Activated CD8-positive, alpha-beta T cell treated with anti-CD3 and anti-CD28 coated beads for 36 hours (primary cell): ENCODE measurements around the gene SCUBE2. TPM values are rescaled to one million over a fixed set of nuclear protein-coding genes. Genes with fewer than 3 reads are reported as not detected.

ENCODE experiments used
- ATAC-seq: fragments of 200-7000 bp; cut with Tn5 transposase; one replicate; pipeline ENCODE4 v1.10.0; 2021; ENCODE audit warnings: mild to moderate bottlenecking, moderate library complexity
- CTCF ChIA-PET: fragments of 350-600 bp; sonication (Branson Sonifier 250); formaldehyde crosslinking; loops from one replicate; lab custom pipeline; 2021; ENCODE audit warnings: antibody characterized with exemption; lab: Charles Lee
- POLR2A ChIA-PET: fragments of 350-600 bp; sonication (Branson Sonifier 250); formaldehyde crosslinking; loops from one replicate; lab custom pipeline; 2021; ENCODE audit warnings: antibody characterized with exemption; lab: Charles Lee
- DNase-seq: peaks from one replicate; pipeline ENCODE4 v3.0.0-alpha.2; 2020
- H3K27ac Mint-ChIP-seq: one replicate; pipeline ENCODE4 v1.8.0; 2021; ENCODE audit warnings: mild to moderate bottlenecking, mixed read lengths
- H3K27me3 Mint-ChIP-seq: one replicate; pipeline ENCODE4 v1.8.0; 2021; ENCODE audit warnings: mixed read lengths
- H3K36me3 Mint-ChIP-seq: one replicate; pipeline ENCODE4 v1.8.0; 2021; ENCODE audit warnings: low read depth, mixed read lengths
- H3K4me1 Mint-ChIP-seq: one replicate; pipeline ENCODE4 v1.8.0; 2021; ENCODE audit warnings: low read depth, mixed read lengths
- H3K4me3 Mint-ChIP-seq: one replicate; pipeline ENCODE4 v1.8.0; 2021; ENCODE audit warnings: mild to moderate bottlenecking, moderate library complexity, mixed read lengths
- H3K9me3 Mint-ChIP-seq: one replicate; pipeline ENCODE4 v1.8.0; 2021; ENCODE audit warnings: mixed read lengths
- intact Hi-C: fragments of 100-400 bp; cut with micrococcal nuclease; formaldehyde crosslinking; loops from one replicate; pipeline ENCODE4 v1.10.0; 2022
- total RNA-seq, 2 experiments: library from RNA; stranded (reverse); gene quantifications; one replicate each; pipeline ENCODE4 v1.2.3, GENCODE V29; 2021
- TF ChIP-seq, protein P1 (sequence below): fragments of 200-600 bp; IDR thresholded peaks from one replicate; pipeline ENCODE4 v1.8.0; 2022; ENCODE audit warnings: antibody characterized with exemption, mild to moderate bottlenecking

Gene SCUBE2
- total RNA-seq, 2 experiments from 2014 or later = not detected

DNA sequence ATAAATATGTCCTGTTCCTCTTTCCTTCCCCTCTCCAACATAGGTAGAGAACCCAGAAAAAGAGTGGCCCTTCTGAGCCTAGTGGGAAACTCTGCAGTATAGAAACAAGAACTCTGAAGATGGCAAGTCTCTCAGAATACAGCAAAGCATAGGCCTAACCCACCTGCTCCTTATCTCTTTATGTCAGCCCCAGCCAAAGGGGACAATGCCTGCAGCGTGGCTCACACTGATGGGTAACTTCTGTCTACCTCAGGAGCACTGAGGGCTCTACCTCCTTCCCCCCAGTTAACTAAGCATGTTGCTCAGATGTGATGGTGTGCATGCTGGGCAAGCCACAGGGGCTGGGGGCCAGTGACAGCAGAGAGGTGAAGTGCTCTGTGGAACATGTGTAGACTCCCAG lies 82.7 kb downstream of the SCUBE2 start:
- Mint-ChIP-seq H3K9me3 (peaks cover 4% of the 10 kb centered on the region), H3K27me3 (peaks cover 10% of the 10 kb centered on the region), H3K4me3 (no peak overlapping the region), H3K27ac (no peak overlapping the region), H3K36me3 (no peaks in the 10 kb centered on the region), H3K4me1 (peaks cover 5% of the 10 kb centered on the region)
- CTCF ChIA-PET = interaction anchor here (1.0 to 2.3 kb wide), 2 partner anchors 49 to 129 kb away, joined by 3 to 7 read pairs; no protein-coding TSS in a partner anchor
- POLR2A ChIA-PET = no interaction called here
- intact Hi-C loops = no loop called here
- TF ChIP-seq, protein P1, sequence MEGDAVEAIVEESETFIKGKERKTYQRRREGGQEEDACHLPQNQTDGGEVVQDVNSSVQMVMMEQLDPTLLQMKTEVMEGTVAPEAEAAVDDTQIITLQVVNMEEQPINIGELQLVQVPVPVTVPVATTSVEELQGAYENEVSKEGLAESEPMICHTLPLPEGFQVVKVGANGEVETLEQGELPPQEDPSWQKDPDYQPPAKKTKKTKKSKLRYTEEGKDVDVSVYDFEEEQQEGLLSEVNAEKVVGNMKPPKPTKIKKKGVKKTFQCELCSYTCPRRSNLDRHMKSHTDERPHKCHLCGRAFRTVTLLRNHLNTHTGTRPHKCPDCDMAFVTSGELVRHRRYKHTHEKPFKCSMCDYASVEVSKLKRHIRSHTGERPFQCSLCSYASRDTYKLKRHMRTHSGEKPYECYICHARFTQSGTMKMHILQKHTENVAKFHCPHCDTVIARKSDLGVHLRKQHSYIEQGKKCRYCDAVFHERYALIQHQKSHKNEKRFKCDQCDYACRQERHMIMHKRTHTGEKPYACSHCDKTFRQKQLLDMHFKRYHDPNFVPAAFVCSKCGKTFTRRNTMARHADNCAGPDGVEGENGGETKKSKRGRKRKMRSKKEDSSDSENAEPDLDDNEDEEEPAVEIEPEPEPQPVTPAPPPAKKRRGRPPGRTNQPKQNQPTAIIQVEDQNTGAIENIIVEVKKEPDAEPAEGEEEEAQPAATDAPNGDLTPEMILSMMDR = no peak
- DNase-seq (no peak), ATAC-seq (no peak)

GRCh38 chr11:9008011-9008550 lies 83.3 kb downstream of the SCUBE2 start:
- H3K9me3 Mint-ChIP-seq = peaks cover 4% of the 10 kb centered on the region
- intact Hi-C loops = no loop called here
- ATAC-seq = no peak
- no peaks in the 10 kb centered on the region for H3K36me3 Mint-ChIP-seq
- DNase-seq = no peak
- ChIA-PET POLR2A (interaction anchor here (0.8 kb wide), 1 partner anchor 609 kb away, joined by 3 read pairs; no protein-coding TSS in a partner anchor), CTCF (interaction anchor here (1.0 to 3.5 kb wide), 3 partner anchors 8 to 130 kb away, joined by 3 to 31 read pairs (median 7); no protein-coding TSS in a partner anchor)
- H3K27me3 Mint-ChIP-seq = peaks cover 13% of the 10 kb centered on the region
- TF ChIP-seq, protein P1 = no peak
- H3K4me1 Mint-ChIP-seq = peaks cover 8% of the 10 kb centered on the region
- H3K27ac Mint-ChIP-seq = no peak overlapping the region
- no peak overlapping the region for H3K4me3 Mint-ChIP-seq

- Mint-ChIP-seq H3K27ac (no peak overlapping the region), H3K9me3 (peaks cover 2% of the 10 kb centered on the region), H3K36me3 (no peaks in the 10 kb centered on the region), H3K4me1 (peaks cover 26% of the 10 kb centered on the region), H3K4me3 (peak overlapping the region; percentile 28), H3K27me3 (peaks cover 25% of the 10 kb centered on the region)
- DNase-seq (no peak), ATAC-seq (no peak)
- TF ChIP-seq, protein P1 = no peak
- ChIA-PET POLR2A (interaction anchor here (1.6 kb wide), 1 partner anchor 17 kb away, joined by 4 read pairs; no protein-coding TSS in a partner anchor), CTCF (interaction anchor here (1.3 to 3.5 kb wide), 2 partner anchors 11 to 90 kb away, joined by 4 to 31 read pairs; no protein-coding TSS in a partner anchor)
- intact Hi-C loops = no loop called here
These were observed 86.3 kb downstream of the SCUBE2 start for GRCh38 chr11:9005087-9005486.

DNA sequence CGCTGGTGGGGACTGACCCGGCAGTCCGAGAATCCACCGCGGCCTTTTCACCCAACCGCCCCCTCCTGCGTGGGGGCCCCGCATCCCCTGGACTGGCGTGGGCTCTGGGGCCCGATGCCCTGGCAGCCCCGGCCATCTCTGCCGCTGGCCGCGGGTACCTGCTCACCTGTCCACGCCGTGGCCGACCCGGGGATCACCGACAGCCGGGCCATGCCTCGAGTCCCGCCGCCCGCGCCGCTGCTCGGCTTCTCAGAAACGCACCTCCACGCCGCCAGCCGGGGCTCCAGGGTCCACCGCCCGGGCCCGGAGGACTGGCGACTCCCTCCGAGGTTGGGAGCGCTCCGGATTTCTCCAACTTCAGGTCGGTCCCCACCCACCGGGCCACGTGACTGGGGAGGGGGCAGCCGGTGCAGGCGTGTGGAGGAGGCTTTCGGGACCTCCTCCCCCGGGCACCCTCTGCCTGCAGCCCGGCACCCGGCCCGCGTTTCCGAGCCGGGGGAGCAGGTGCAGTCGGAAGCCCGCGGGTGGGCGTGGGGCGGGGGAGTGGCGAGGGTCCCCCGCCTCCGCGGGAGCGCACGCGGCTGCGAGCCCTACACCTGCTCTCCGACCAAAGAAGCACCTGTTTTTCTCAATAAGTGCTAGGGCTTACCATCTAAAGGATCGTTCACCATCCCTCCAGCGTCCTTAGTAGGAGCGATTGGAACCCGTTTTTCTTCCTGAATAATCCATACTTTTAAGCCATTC lies 87.0 kb downstream of the SCUBE2 start:
- intact Hi-C loops = no loop called here
- ATAC-seq (no peak), DNase-seq (peak; percentile 9)
- Mint-ChIP-seq H3K27ac (no peak overlapping the region), H3K36me3 (no peaks in the 10 kb centered on the region), H3K4me3 (peak overlapping the region; percentile 28), H3K27me3 (peaks cover 29% of the 10 kb centered on the region), H3K4me1 (peaks cover 26% of the 10 kb centered on the region), H3K9me3 (no peaks in the 10 kb centered on the region)
- ChIA-PET POLR2A (no interaction called here), CTCF (interaction anchor here (1.0 to 3.5 kb wide), 2 partner anchors 11 kb away, joined by 3 to 31 read pairs; no protein-coding TSS in a partner anchor)
- TF ChIP-seq, protein P1 = no peak
